Measurements from ENCODE around the gene CYBC1.

DNA sequence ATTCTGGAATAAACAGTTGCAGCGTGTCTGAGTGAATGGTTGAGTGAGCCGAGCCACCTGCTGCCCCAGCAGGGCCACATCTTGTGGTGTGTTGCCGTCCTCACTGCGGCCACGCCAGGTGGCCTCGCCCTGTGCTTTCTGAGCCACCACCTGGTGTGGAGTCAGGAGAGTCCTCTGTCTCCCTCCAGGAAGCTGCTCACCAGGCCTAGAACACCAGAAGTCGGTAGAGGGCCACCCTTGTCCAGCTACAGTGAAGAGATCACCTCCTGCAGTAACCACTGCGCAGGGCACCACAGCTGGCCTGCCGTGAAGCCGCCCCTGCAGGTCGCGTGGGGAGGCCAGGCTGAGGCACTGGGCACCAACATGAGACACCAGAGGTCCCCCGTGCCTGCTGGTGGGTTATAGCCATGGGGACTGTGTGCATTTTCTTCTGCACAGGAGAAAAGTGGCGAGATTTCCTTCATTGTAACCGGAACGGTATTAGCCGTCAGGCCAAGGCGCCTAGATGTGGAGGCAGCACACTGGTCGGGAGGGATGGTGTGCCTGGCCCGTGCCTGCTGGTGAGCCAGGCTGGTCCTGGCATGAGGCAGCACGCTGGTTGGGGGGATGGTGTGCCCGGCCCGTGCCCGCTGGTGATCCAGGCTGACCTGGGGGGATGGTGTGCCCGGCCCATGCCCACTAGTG, 40.1 kb upstream of the CYBC1 start:
- no peak for TF ChIP-seq EZH2 (IDR thresholded peaks at IDR 0.05; ENCODE audit: low read length, missing control alignments)
- TF ChIP-seq, protein P1, sequence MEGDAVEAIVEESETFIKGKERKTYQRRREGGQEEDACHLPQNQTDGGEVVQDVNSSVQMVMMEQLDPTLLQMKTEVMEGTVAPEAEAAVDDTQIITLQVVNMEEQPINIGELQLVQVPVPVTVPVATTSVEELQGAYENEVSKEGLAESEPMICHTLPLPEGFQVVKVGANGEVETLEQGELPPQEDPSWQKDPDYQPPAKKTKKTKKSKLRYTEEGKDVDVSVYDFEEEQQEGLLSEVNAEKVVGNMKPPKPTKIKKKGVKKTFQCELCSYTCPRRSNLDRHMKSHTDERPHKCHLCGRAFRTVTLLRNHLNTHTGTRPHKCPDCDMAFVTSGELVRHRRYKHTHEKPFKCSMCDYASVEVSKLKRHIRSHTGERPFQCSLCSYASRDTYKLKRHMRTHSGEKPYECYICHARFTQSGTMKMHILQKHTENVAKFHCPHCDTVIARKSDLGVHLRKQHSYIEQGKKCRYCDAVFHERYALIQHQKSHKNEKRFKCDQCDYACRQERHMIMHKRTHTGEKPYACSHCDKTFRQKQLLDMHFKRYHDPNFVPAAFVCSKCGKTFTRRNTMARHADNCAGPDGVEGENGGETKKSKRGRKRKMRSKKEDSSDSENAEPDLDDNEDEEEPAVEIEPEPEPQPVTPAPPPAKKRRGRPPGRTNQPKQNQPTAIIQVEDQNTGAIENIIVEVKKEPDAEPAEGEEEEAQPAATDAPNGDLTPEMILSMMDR (conservative IDR thresholded peaks at IDR 0.05 in 1 of 2, IDR thresholded peaks at IDR 0.05 in 1 of 2; ENCODE audit: low read depth in 1 of 2, low read length in 2 of 2): no peak

Measured in fibroblast of lung (primary cell).